GM13976 (cell line): ENCODE measurements around the gene CNFN.
"Not testable (repeated sequence)": the region's sequence is repeated elsewhere in the genome, so short reads cannot be mapped to it uniquely, and the experiment has no call there.

Source experiments
- DNase-seq: peaks from one replicate; pipeline ENCODE4 v3.0.0; 2012; ENCODE audit warnings: low spot score
- CTCF ChIP-seq: IDR thresholded peaks from 2 replicates; pipeline ENCODE4 v1.5.1; 2012; ENCODE audit warnings: borderline replicate concordance, mild to moderate bottlenecking; ENCODE audit not compliant: insufficient read depth; ENCODE audit errors: extremely low read depth, missing control alignments, control extremely low read depth
- in situ Hi-C: fragments of 300-500 bp; cut with MboI; formaldehyde crosslinking; loops from one replicate; pipeline ENCODE4 v1.12.0; 2022; ENCODE audit warnings: low sequenced_read_pairs, mixed read lengths, inconsistent platforms; ENCODE audit not compliant: unreplicated experiment

Gene CNFN

GRCh38 chr19:42344336-42344893 lies 45.7 kb downstream of the CNFN start:
- no peak for TF ChIP-seq CTCF
- in situ Hi-C loops = no loop called here
- no peak for DNase-seq

- in situ Hi-C loops = no loop called here
- no peak for TF ChIP-seq CTCF
- no peak for DNase-seq
Observed at GRCh38 chr19:42343344-42344110, 46.6 kb downstream of the CNFN start.

GRCh38 chr19:42339922-42340321 lies 50.2 kb downstream of the CNFN start:
- DNase-seq, in situ Hi-C loops: not testable (repeated sequence)

GRCh38 chr19:42339126-42339860 lies 50.8 kb downstream of the CNFN start:
- in situ Hi-C loops, DNase-seq: not testable (repeated sequence)
